Activated CD8-positive, alpha-beta memory T cell treated with anti-CD3 and anti-CD28 coated beads for 36 hours (primary cell): ENCODE results near the gene SERPINC1. TPM values are rescaled to one million over a fixed set of nuclear protein-coding genes. Genes with fewer than 3 reads are reported as not detected.
"Not testable (repeated sequence)": the region's sequence is repeated elsewhere in the genome, so short reads cannot be mapped to it uniquely, and the experiment has no call there.

ENCODE experiments used
- CTCF ChIA-PET: fragments of 350-600 bp; sonication (Branson Sonifier 250); formaldehyde crosslinking; loops from one replicate; lab custom pipeline; 2021; ENCODE audit warnings: antibody characterized with exemption; lab: Charles Lee
- POLR2A ChIA-PET: fragments of 350-600 bp; sonication (Branson Sonifier 250); formaldehyde crosslinking; loops from one replicate; lab custom pipeline; 2021; ENCODE audit warnings: antibody characterized with exemption; lab: Charles Lee
- total RNA-seq, 2 experiments: library from RNA; stranded (reverse); gene quantifications; one replicate each; pipeline ENCODE4 v1.2.3, GENCODE V29; 2021

The SERPINC1 gene
- under 1 TPM in 1 of 2 experiments, not detected in 1; 0.31 TPM for total RNA-seq

- ChIA-PET CTCF (no interaction called here), POLR2A (no interaction called here)
These were observed at the start of gene SERPINC1 for GRCh38 chr1:173917149-173917548. Gene SERPINC1 (minus strand): TSS chr1:173917327. CDS start chr1:173917259, 68 bp downstream.

- POLR2A ChIA-PET, CTCF ChIA-PET: not testable (repeated sequence)
These were observed 48.8 kb upstream of the SERPINC1 start for GRCh38 chr1:173965896-173966295.

DNA sequence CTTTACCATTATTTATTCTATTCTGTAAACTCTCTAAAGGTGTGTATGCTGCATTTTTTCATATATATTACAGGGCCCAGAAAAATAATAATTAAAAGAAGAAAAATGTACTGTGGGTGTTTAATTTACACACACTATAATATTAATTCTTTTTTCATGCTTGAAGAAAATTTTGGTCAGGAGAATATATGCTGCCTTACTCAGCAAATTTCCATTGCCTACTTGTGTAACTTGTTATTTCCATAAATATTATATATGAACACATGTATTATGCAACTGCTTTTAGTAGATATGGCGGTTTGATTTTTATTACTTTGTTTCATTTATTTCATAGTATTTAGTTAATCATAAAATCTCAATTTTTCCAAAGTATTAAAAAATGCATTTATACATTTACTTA lies 46.4 kb upstream of the SERPINC1 start:
- CTCF ChIA-PET, result no interaction called here
- POLR2A ChIA-PET, result no interaction called here

GRCh38 chr1:173960625-173961024 lies 43.5 kb upstream of the SERPINC1 start:
- ChIA-PET POLR2A (no interaction called here), CTCF (no interaction called here)

- ChIA-PET CTCF (no interaction called here), POLR2A (no interaction called here)
These were observed 37.1 kb upstream of the SERPINC1 start for GRCh38 chr1:173954179-173954578.

GRCh38 chr1:173948594-173948993 lies 31.5 kb upstream of the SERPINC1 start:
- CTCF ChIA-PET, result no interaction called here
- POLR2A ChIA-PET, result no interaction called here

GRCh38 chr1:173946380-173946921 lies 29.3 kb upstream of the SERPINC1 start:
- ChIA-PET POLR2A (no interaction called here), CTCF (interaction anchor here (0.8 kb wide), 1 partner anchor 661 kb away, joined by 3 read pairs; no protein-coding TSS in a partner anchor)

DNA sequence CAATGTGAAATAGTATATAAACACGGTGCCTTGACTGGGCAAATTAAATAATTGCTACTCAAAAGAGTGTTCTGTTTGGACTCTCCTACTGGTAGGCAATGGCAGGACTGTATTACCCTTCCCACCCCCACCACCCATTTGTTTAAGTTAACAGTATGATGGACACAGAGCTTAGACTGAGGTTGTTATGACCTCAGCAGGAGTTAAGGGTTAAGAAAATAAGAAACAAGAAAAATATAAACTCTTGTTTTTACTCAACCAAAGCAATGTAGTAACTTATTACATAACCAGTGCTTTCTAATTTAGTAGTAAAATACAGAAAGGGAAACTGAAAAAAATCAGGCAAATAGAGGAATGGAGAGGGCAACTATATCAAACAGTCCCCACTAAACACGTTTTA lies 19.9 kb upstream of the SERPINC1 start:
- ChIA-PET POLR2A (no interaction called here), CTCF (interaction anchor here (0.6 kb wide), 1 partner anchor 14 kb away, joined by 4 read pairs; no protein-coding TSS in a partner anchor)

DNA sequence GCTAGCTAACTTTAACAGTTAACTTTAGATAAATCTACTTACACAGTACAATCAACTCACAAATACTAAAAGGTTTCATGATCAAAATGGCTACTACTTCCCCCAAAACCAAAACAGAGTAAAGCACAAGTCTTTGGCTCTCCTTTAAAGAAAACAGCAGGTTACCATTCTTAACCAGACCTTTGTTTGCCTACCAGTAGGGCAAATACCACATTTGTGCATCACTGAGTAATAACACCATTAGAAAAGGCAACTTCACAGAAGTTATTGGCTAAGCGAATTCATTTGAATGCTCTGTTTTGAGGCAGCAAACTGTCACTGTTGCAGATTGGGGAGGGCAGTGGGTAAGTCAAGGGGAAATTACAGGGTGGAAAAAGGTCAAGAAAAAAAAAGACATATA lies 17.3 kb upstream of the SERPINC1 start:
- ChIA-PET POLR2A (no interaction called here), CTCF (no interaction called here)

- POLR2A ChIA-PET, result interaction anchor here (0.6 to 0.7 kb wide), 2 partner anchors 70 to 650 kb away, joined by 3 to 4 read pairs; no protein-coding TSS in a partner anchor
- CTCF ChIA-PET, result not testable (repeated sequence)
These were observed 13.4 kb upstream of the SERPINC1 start for GRCh38 chr1:173930541-173930940.

- POLR2A ChIA-PET, result no interaction called here
These were observed 8.4 kb upstream of the SERPINC1 start for GRCh38 chr1:173925306-173926242.

GRCh38 chr1:173920861-173921260 lies 3.7 kb upstream of the SERPINC1 start:
- ChIA-PET CTCF (interaction anchor here (0.6 kb wide), 1 partner anchor 265 kb away, joined by 3 read pairs; no protein-coding TSS in a partner anchor), POLR2A (no interaction called here)

More at GRCh38 chr1:173925306-173926242, 8.4 kb upstream of the SERPINC1 start:
- CTCF ChIA-PET, result no interaction called here

DNA sequence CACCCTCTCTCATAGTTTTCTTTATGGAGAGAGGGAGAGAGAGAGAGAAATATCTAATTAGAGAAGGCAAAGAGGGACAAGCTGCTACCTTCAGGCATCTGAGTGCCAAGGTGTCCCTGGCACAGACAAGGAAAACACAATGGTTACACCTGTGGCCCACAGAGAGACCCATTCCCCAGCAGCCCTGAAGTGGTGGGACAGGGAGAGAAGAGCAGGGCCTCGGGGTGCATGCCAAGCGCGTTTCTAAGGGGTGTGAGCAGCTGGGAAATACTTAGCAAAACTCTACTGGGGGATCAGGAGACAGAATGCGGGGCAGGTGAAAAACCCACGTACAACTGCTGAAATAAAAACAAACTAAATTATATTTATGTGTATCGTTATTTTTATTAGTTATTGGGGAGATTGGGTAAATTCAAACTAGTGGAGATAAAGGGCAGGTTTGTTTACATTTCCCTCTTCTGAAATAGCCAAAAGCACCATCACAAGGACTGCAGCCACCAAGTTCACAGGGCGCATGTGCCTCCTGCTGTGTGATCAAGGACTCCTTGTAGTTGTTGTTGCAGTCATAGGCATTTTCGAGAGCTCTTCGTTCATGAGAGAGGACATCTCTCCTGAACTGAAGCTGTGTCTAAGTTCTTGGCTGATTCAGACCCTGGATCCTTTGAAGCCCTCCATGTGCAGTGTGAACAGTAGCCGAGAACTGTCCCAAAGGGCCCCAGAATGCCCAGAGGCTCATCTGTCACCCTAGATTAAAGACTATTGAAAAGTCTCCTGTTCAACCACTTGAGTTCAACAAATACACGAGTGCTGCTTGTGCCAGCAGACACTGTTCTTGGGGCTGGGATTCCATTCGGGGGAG lies 737 bp upstream of the SERPINC1 start:
- CTCF ChIA-PET, result no interaction called here

GRCh38 chr1:173916667-173917066 lies 460 bp downstream of the SERPINC1 start:
- POLR2A ChIA-PET, result no interaction called here
- CTCF ChIA-PET, result no interaction called here

More for the DNA sequence above, 737 bp upstream of the SERPINC1 start:
- POLR2A ChIA-PET, result no interaction called here

DNA sequence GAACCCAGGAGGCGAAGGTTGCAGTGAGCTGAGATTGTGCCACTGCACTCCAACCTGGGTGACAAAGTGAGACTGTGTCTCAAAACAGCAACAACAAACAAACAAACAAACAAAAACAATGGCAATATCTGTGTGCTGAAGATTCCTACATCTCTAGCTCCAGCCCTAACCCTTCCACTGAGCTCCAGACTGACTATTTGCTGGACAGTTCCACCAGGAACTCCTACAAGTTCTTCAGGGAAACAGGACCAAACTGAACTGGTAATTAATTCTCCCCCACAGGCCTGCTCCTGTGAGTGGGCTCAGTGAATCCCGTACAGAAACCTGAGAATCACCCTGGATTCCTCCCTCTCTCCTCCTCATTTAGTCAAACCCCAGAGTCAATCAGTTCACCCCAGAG lies 1.5 kb downstream of the SERPINC1 start:
- CTCF ChIA-PET, result no interaction called here
- POLR2A ChIA-PET, result no interaction called here

- CTCF ChIA-PET, result no interaction called here
- POLR2A ChIA-PET, result no interaction called here
These were observed 2.7 kb downstream of the SERPINC1 start for GRCh38 chr1:173914366-173914871.

DNA sequence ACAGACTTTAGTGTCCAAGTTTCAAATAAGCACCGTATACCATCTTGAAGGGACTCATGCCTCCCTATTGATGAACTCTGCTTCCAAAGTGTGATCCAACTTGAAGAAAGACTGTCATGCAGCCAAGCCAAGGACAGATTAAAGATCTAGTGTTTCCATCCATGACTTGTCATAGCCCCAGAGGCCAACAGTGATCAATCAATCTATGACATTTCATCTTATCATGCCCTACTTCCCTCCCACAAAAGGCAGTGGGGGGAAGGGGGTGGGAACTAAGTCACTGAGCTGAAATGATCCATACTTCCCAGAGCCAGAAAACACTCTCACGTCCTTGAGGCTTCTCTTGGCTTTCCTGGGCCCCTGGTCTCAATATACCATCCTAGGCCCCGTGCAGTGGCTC lies 4.0 kb downstream of the SERPINC1 start:
- POLR2A ChIA-PET, result interaction anchor here (0.6 kb wide), 1 partner anchor 48 kb away, joined by 3 read pairs; no protein-coding TSS in a partner anchor
- CTCF ChIA-PET, result no interaction called here

GRCh38 chr1:173903827-173904531 lies 13.1 kb downstream of the SERPINC1 start:
- CTCF ChIA-PET, result no interaction called here

GRCh38 chr1:173900992-173901391 lies 16.1 kb downstream of the SERPINC1 start:
- POLR2A ChIA-PET, result no interaction called here
- CTCF ChIA-PET, result no interaction called here

More at GRCh38 chr1:173903827-173904531, 13.1 kb downstream of the SERPINC1 start:
- POLR2A ChIA-PET, result no interaction called here
